ENCODE data around the gene ABHD17C. TPM values are rescaled to one million over a fixed set of nuclear protein-coding genes. Genes with fewer than 3 reads are reported as not detected.

ABHD17C gene
- total RNA-seq, 2 donors from 2014 or later = 4.5 to 10.0 TPM

- Mint-ChIP-seq H3K9me3 (no peaks in the 10 kb centered on the region), H3K36me3 (no peaks in the 10 kb centered on the region), H3K4me3 (peak overlapping the region; percentile 39), H3K27me3 (peaks cover 29 to 39% of the 10 kb centered on the region in 2 donors), H3K4me1 (ENCODE audit: low read depth in 2 of 2) (no peaks in the 10 kb centered on the region), H3K27ac (no peak overlapping the region)
- no peak for DNase-seq (ENCODE audit: low spot score)
- peak in 1 of 2 donors; percentile 4 for ATAC-seq
Observed at GRCh38 chr15:80779658-80780415, 84.7 kb downstream of the ABHD17C start.

GRCh38 chr15:80780416-80781221 is 85.5 kb downstream of the ABHD17C start:
- DNase-seq (ENCODE audit: low spot score) = no peak
- no peaks in the 10 kb centered on the region for H3K9me3 Mint-ChIP-seq
- no peak for ATAC-seq
- H3K36me3 Mint-ChIP-seq = no peaks in the 10 kb centered on the region
- no peaks in the 10 kb centered on the region for H3K4me1 Mint-ChIP-seq (ENCODE audit: low read depth in 2 of 2)
- H3K4me3 Mint-ChIP-seq = no peak overlapping the region
- peaks cover 34 to 39% of the 10 kb centered on the region in 2 donors for H3K27me3 Mint-ChIP-seq
- H3K27ac Mint-ChIP-seq = no peak overlapping the region

GRCh38 chr15:80783260-80783659 is 88.2 kb downstream of the ABHD17C start:
- ATAC-seq = no peak
- H3K9me3 Mint-ChIP-seq = no peaks in the 10 kb centered on the region

GRCh38 chr15:80785335-80785734 is 90.2 kb downstream of the ABHD17C start:
- Mint-ChIP-seq H3K4me3 (no peak overlapping the region), H3K9me3 (no peaks in the 10 kb centered on the region), H3K27me3 (peaks cover 32 to 39% of the 10 kb centered on the region in 2 donors), H3K27ac (no peak overlapping the region), H3K4me1 (ENCODE audit: low read depth in 2 of 2) (no peaks in the 10 kb centered on the region), H3K36me3 (no peaks in the 10 kb centered on the region)
- peak in 1 of 2 donors; percentile 59 for ATAC-seq
- DNase-seq (ENCODE audit: low spot score) = no peak

More at GRCh38 chr15:80783260-80783659, 88.2 kb downstream of the ABHD17C start:
- Mint-ChIP-seq H3K4me1 (ENCODE audit: low read depth in 2 of 2) (no peaks in the 10 kb centered on the region), H3K27ac (no peak overlapping the region), H3K36me3 (no peaks in the 10 kb centered on the region), H3K4me3 (no peak overlapping the region), H3K27me3 (peaks cover 34 to 38% of the 10 kb centered on the region in 2 donors)
- DNase-seq (ENCODE audit: low spot score) = no peak

GRCh38 chr15:80785811-80786354 is 90.8 kb downstream of the ABHD17C start:
- Mint-ChIP-seq H3K4me3 (no peak overlapping the region), H3K36me3 (no peaks in the 10 kb centered on the region), H3K27me3 (peaks cover 34 to 42% of the 10 kb centered on the region in 2 donors), H3K4me1 (ENCODE audit: low read depth in 2 of 2) (no peaks in the 10 kb centered on the region), H3K27ac (no peak overlapping the region), H3K9me3 (no peaks in the 10 kb centered on the region)
- ATAC-seq (peak in 1 of 2 donors; percentile 34), DNase-seq (ENCODE audit: low spot score) (no peak)

- Mint-ChIP-seq H3K27ac (no peak overlapping the region), H3K9me3 (no peaks in the 10 kb centered on the region), H3K4me1 (ENCODE audit: low read depth in 2 of 2) (no peaks in the 10 kb centered on the region), H3K36me3 (no peaks in the 10 kb centered on the region), H3K27me3 (peaks cover 35 to 43% of the 10 kb centered on the region in 2 donors), H3K4me3 (no peak overlapping the region)
- ATAC-seq = no peak
- no peak for DNase-seq (ENCODE audit: low spot score)
Observed at GRCh38 chr15:80787316-80787715, 92.2 kb downstream of the ABHD17C start.

GRCh38 chr15:80788536-80788935 is 93.4 kb downstream of the ABHD17C start:
- no peaks in the 10 kb centered on the region for H3K9me3 Mint-ChIP-seq
- no peak for ATAC-seq
- H3K36me3 Mint-ChIP-seq = no peaks in the 10 kb centered on the region

GRCh38 chr15:80789296-80789695 is 94.2 kb downstream of the ABHD17C start:
- no peak for DNase-seq (ENCODE audit: low spot score)
- Mint-ChIP-seq H3K4me1 (ENCODE audit: low read depth in 2 of 2) (no peaks in the 10 kb centered on the region), H3K36me3 (no peaks in the 10 kb centered on the region), H3K27me3 (peaks cover 32 to 39% of the 10 kb centered on the region in 2 donors), H3K4me3 (no peak overlapping the region), H3K27ac (no peak overlapping the region), H3K9me3 (no peaks in the 10 kb centered on the region)
- ATAC-seq = no peak

More at GRCh38 chr15:80788536-80788935, 93.4 kb downstream of the ABHD17C start:
- no peak for DNase-seq (ENCODE audit: low spot score)
- H3K4me3 Mint-ChIP-seq = no peak overlapping the region
- H3K27me3 Mint-ChIP-seq = peaks cover 33 to 39% of the 10 kb centered on the region in 2 donors
- no peak overlapping the region for H3K27ac Mint-ChIP-seq
- no peaks in the 10 kb centered on the region for H3K4me1 Mint-ChIP-seq (ENCODE audit: low read depth in 2 of 2)

GRCh38 chr15:80789796-80790195 is 94.7 kb downstream of the ABHD17C start:
- Mint-ChIP-seq H3K9me3 (no peaks in the 10 kb centered on the region), H3K27ac (no peak overlapping the region), H3K36me3 (no peaks in the 10 kb centered on the region), H3K27me3 (peaks cover 35 to 43% of the 10 kb centered on the region in 2 donors), H3K4me3 (no peak overlapping the region), H3K4me1 (ENCODE audit: low read depth in 2 of 2) (no peaks in the 10 kb centered on the region)
- ATAC-seq = no peak
- no peak for DNase-seq (ENCODE audit: low spot score)

- Mint-ChIP-seq H3K4me1 (ENCODE audit: low read depth in 2 of 2) (no peaks in the 10 kb centered on the region), H3K4me3 (no peak overlapping the region), H3K36me3 (no peaks in the 10 kb centered on the region), H3K27ac (no peak overlapping the region), H3K9me3 (no peaks in the 10 kb centered on the region), H3K27me3 (peaks cover 40 to 43% of the 10 kb centered on the region in 2 donors)
- DNase-seq (ENCODE audit: low spot score) (no peak), ATAC-seq (no peak)
Observed at GRCh38 chr15:80790236-80790635, 95.1 kb downstream of the ABHD17C start.

GRCh38 chr15:80791004-80791403 is 95.9 kb downstream of the ABHD17C start:
- Mint-ChIP-seq H3K27me3 (peaks cover 41 to 44% of the 10 kb centered on the region in 2 donors), H3K27ac (no peak overlapping the region)

GRCh38 chr15:80796407-80796806 is 101.3 kb downstream of the ABHD17C start:
- H3K27ac Mint-ChIP-seq = no peak overlapping the region
- ATAC-seq = no peak
- no peaks in the 10 kb centered on the region for H3K36me3 Mint-ChIP-seq
- DNase-seq (ENCODE audit: low spot score) = no peak
- peaks cover 29 to 41% of the 10 kb centered on the region in 2 donors for H3K27me3 Mint-ChIP-seq
- H3K9me3 Mint-ChIP-seq = no peaks in the 10 kb centered on the region
- H3K4me3 Mint-ChIP-seq = no peak overlapping the region
- no peaks in the 10 kb centered on the region for H3K4me1 Mint-ChIP-seq (ENCODE audit: low read depth in 2 of 2)

More at GRCh38 chr15:80791004-80791403, 95.9 kb downstream of the ABHD17C start:
- no peaks in the 10 kb centered on the region for H3K4me1 Mint-ChIP-seq (ENCODE audit: low read depth in 2 of 2)
- ATAC-seq (no peak), DNase-seq (ENCODE audit: low spot score) (no peak)
- no peaks in the 10 kb centered on the region for H3K9me3 Mint-ChIP-seq
- H3K4me3 Mint-ChIP-seq = no peak overlapping the region
- no peaks in the 10 kb centered on the region for H3K36me3 Mint-ChIP-seq

GRCh38 chr15:80798911-80799310 is 103.8 kb downstream of the ABHD17C start:
- no peak overlapping the region for H3K4me3 Mint-ChIP-seq

GRCh38 chr15:80800067-80800466 is 105.0 kb downstream of the ABHD17C start:
- Mint-ChIP-seq H3K4me3 (no peak overlapping the region), H3K4me1 (ENCODE audit: low read depth in 2 of 2) (no peaks in the 10 kb centered on the region), H3K9me3 (no peaks in the 10 kb centered on the region), H3K36me3 (no peaks in the 10 kb centered on the region), H3K27ac (no peak overlapping the region), H3K27me3 (peaks cover 12 to 37% of the 10 kb centered on the region in 2 donors)
- no peak for DNase-seq (ENCODE audit: low spot score)
- ATAC-seq = no peak

More at GRCh38 chr15:80798911-80799310, 103.8 kb downstream of the ABHD17C start:
- no peaks in the 10 kb centered on the region for H3K36me3 Mint-ChIP-seq
- no peaks in the 10 kb centered on the region for H3K9me3 Mint-ChIP-seq
- H3K27me3 Mint-ChIP-seq = peaks cover 18 to 33% of the 10 kb centered on the region in 2 donors
- H3K4me1 Mint-ChIP-seq (ENCODE audit: low read depth in 2 of 2) = no peaks in the 10 kb centered on the region
- DNase-seq (ENCODE audit: low spot score) (no peak), ATAC-seq (no peak)
- no peak overlapping the region for H3K27ac Mint-ChIP-seq
